Endothelial cell of umbilical vein (primary cell): ENCODE results near the gene OSBPL9. TPM values are rescaled to one million over a fixed set of nuclear protein-coding genes. Genes with fewer than 3 reads are reported as not detected.

Source experiments
- BruUV-seq: library from RNA; stranded (reverse); fragments of 400-500 nt; replicated peaks from 2 replicates; lab custom pipeline; 2021; lab: Mats Ljungman, UMichigan
- CTCF ChIA-PET: fragments of 300-600, 350-600 bp; sonication (Branson Sonifier 250); formaldehyde crosslinking; loops from one replicate; lab custom pipeline; 2021; ENCODE audit warnings: antibody characterized with exemption, inconsistent platforms; lab: Charles Lee
- POLR2A ChIA-PET: fragments of 300-600, 350-600 bp; sonication (Branson Sonifier 250); formaldehyde crosslinking; loops from one replicate; lab custom pipeline; 2021; ENCODE audit warnings: antibody characterized with exemption, inconsistent platforms; lab: Charles Lee
- DNase-seq: peaks from one replicate; pipeline ENCODE4 v3.0.0-alpha.2; 2011; ENCODE audit warnings: low read depth, low spot score
- FAIRE-seq: peaks from 2 replicates; lab custom pipeline; 2011; peaks lifted over from hg19 to GRCh38; lab: Jason Lieb, UNC
- H2AFZ ChIP-seq: 2 replicates; pipeline ENCODE4 v1.6.0; 2012; ENCODE audit warnings: low read depth, low read length, control low read depth, inconsistent platforms
- H3K27ac ChIP-seq: 2 replicates; pipeline ENCODE4 v1.5.1; 2011; ENCODE audit warnings: low read depth, mild to moderate bottlenecking, control low read depth, low read length, moderate library complexity; ENCODE audit not compliant: insufficient read depth
- H3K27me3 ChIP-seq, 2 experiments: 2 replicates each; pipeline versions ENCODE4 v1.6.0 to v1.6.1; 2011; ENCODE audit warnings: low read length in 2 of 2, mixed read lengths in 1 of 2; ENCODE audit not compliant: control insufficient read depth in 2 of 2, insufficient read depth in 2 of 2
- H3K36me3 ChIP-seq, 2 experiments: 2 replicates in 1 of 2; 3 replicates in 1 of 2; pipeline ENCODE4 v1.5.1; 2011; ENCODE audit warnings: low read length in 2 of 2, mild to moderate bottlenecking in 1 of 2, moderate library complexity in 1 of 2; ENCODE audit not compliant: control insufficient read depth in 2 of 2, insufficient read depth in 2 of 2; ENCODE audit errors: extremely low read depth in 1 of 2
- H3K4me1 ChIP-seq: 3 replicates; pipeline ENCODE4 v1.5.1; 2011; ENCODE audit warnings: mild to moderate bottlenecking, low read length; ENCODE audit not compliant: control insufficient read depth, insufficient read depth; ENCODE audit errors: extremely low read depth
- H3K4me2 ChIP-seq: 2 replicates; pipeline ENCODE4 v1.6.1; 2011; ENCODE audit warnings: low read length, control low read depth, mixed read lengths; ENCODE audit not compliant: insufficient read depth
- H3K4me3 ChIP-seq, 3 experiments: fragments of 200-600 bp in 1 of 3; sonication (generic), shearing (Covaris generic) in 1 of 3; replicated peaks in 1 of 3; 2 replicates each; pipeline ENCODE4 v1.5.1; 2011 to 2016; ENCODE audit warnings: control low read depth in 3 of 3, low read length in 3 of 3, mild to moderate bottlenecking in 2 of 3, inconsistent platforms in 1 of 3, low read depth in 1 of 3, moderate library complexity in 1 of 3; ENCODE audit not compliant: insufficient read depth in 1 of 3
- H3K79me2 ChIP-seq: 2 replicates; pipeline ENCODE4 v1.6.0; 2012; ENCODE audit warnings: low read length, inconsistent platforms; ENCODE audit not compliant: control insufficient read depth, insufficient read depth
- H3K9ac ChIP-seq: replicated peaks from 2 replicates; pipeline ENCODE3; 2011; ENCODE audit warnings: low read length, control low read depth; ENCODE audit not compliant: insufficient read depth; ENCODE audit errors: extremely low read depth
- H3K9me1 ChIP-seq: replicated peaks from 3 replicates; pipeline ENCODE4 v1.6.0; 2011; ENCODE audit warnings: mild to moderate bottlenecking, low read length; ENCODE audit not compliant: control insufficient read depth, insufficient read depth; ENCODE audit errors: extremely low read depth
- H3K9me3 ChIP-seq: replicated peaks from 2 replicates; pipeline ENCODE4 v1.5.1; 2012; ENCODE audit warnings: low read length, inconsistent platforms; ENCODE audit not compliant: control insufficient read depth, insufficient read depth
- H4K20me1 ChIP-seq: replicated peaks from 2 replicates; pipeline ENCODE3; 2011; ENCODE audit warnings: mild to moderate bottlenecking, low read length; ENCODE audit not compliant: control insufficient read depth, insufficient read depth; ENCODE audit errors: extremely low read depth
- EZH2 ChIP-seq: IDR thresholded peaks from 2 replicates; pipeline ENCODE4 v1.6.1; 2012; ENCODE audit warnings: borderline replicate concordance, low read depth, mild to moderate bottlenecking, moderate library complexity, low read length, inconsistent platforms; ENCODE audit not compliant: severe bottlenecking
- FOS ChIP-seq: IDR thresholded peaks from 2 replicates; pipeline ENCODE4 v1.6.1; 2011; ENCODE audit warnings: mild to moderate bottlenecking, low read length, moderate library complexity, borderline replicate concordance; ENCODE audit not compliant: insufficient read depth
- POLR2A ChIP-seq: IDR thresholded peaks from 2 replicates; pipeline ENCODE4 v1.6.1; 2012; ENCODE audit warnings: low read depth, mild to moderate bottlenecking, control low read depth, low read length
- POLR2AphosphoS5 ChIP-seq: IDR thresholded peaks from 2 replicates; pipeline ENCODE4 v1.6.1; 2012; ENCODE audit warnings: low read depth, mild to moderate bottlenecking, control low read depth, low read length, moderate library complexity; ENCODE audit not compliant: insufficient read depth
- dilution Hi-C: fragments of 300-500 bp; cut with MboI; formaldehyde crosslinking; loops from one replicate; pipeline ENCODE4 v1.15.0; 2019; ENCODE audit warnings: low sequenced_read_pairs; ENCODE audit not compliant: extremely low pct_ligation_motif_present
- intact Hi-C: fragments of 100-400 bp; cut with micrococcal nuclease; formaldehyde crosslinking; loops from one replicate; pipeline ENCODE4 v1.10.0; 2022
- polyA plus RNA-seq, 4 experiments: library from polyadenylated mRNA; depleted of rRNA in 3 of 4; stranded (reverse) in 3 of 4; unstranded in 1 of 4; fragments of >200 nt; gene quantifications; 2 replicates each; pipeline versions ENCODE4 v1.2.1 to v1.2.3, GENCODE V29; 2011 to 2012; ENCODE audit warnings: missing spikeins in 1 of 4
- total RNA-seq: library from RNA; stranded (reverse); gene quantifications from 2 replicates; pipeline ENCODE4 v1.2.3, GENCODE V29; 2021
- TF ChIP-seq, protein P1 (sequence below): IDR thresholded peaks from 2 replicates; pipeline ENCODE4 v1.6.1; 2011; ENCODE audit not compliant: insufficient read depth, insufficient read length

OSBPL9 gene
- total and polyA plus RNA-seq, 2 donors (not counting 3 experiments of a cell fraction or from before 2014, with no cell fraction given): 46.2 to 80.3 TPM

DNA sequence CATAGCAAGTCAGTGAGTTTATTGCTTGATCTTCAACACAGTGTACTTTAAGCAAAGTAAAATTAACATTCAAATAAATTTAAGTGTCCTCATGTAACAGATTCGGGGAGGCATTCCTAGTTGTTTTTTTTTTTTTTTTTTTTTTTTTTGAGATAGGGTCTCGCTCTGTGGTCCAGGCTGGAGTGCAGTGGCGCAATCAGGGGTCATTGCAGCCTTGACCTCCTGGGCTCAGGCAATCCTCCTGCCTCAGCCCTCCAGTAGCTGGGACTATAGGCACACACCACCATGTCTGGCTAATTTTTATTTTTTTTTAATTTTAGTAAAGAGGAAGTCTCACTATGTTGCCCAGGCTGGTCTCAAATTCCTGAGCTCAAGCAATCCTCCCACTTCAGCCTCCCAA lies 22.8 kb downstream of the OSBPL9 start:
- TF ChIP-seq POLR2A (no peak), POLR2AphosphoS5 (no peak), EZH2 (no peak), FOS (no peak)
- TF ChIP-seq, protein P1, sequence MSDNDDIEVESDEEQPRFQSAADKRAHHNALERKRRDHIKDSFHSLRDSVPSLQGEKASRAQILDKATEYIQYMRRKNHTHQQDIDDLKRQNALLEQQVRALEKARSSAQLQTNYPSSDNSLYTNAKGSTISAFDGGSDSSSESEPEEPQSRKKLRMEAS: no peak
- Histone ChIP-seq H3K36me3 (no peaks in the 10 kb centered on the region), H3K27me3 (no peaks in the 10 kb centered on the region), H2AFZ (no peak overlapping the region), H3K4me3 (no peak overlapping the region), H3K79me2 (peaks cover 3% of the 10 kb centered on the region), H3K4me1 (peaks cover 17% of the 10 kb centered on the region), H3K9ac (no peak overlapping the region), H3K4me2 (no peak overlapping the region), H3K9me1 (no peaks in the 10 kb centered on the region), H3K27ac (no peak overlapping the region), H3K9me3 (no peaks in the 10 kb centered on the region), H4K20me1 (no peaks in the 10 kb centered on the region)
- no peak for FAIRE-seq
- no TSS peak for BruUV-seq
- intact Hi-C loops (no loop called here), dilution Hi-C loops (no loop called here)
- DNase-seq: no peak
- POLR2A ChIA-PET: no interaction called here
- CTCF ChIA-PET: interaction anchor here (0.8 to 1.3 kb wide), 3 partner anchors 9 to 14 kb away, joined by 3 to 4 read pairs (median 3); no protein-coding TSS in a partner anchor

DNA sequence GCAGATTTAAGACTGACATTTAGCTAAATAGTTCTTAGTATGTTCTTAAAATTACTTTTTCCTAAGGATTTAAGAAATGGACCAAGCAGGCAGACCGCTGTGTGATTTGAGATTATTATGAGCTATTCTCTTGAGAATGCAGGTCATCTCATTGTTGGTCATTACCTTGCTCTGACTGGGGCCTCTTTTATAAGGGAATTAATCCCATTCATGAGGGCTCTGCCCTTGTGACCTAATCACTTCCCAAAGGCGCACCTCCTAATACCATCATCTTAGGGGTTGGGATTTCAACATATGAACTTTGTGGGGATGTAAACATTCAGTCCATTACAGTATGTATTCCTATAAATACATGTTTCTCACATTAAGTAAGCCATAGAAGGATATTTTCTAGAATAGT lies 24.2 kb downstream of the OSBPL9 start:
- CTCF ChIA-PET: interaction anchor here (1.1 kb wide), 1 partner anchor 42 kb away, joined by 3 read pairs; no protein-coding TSS in a partner anchor
- POLR2A ChIA-PET: no interaction called here
- H4K20me1 ChIP-seq: no peaks in the 10 kb centered on the region

More for the DNA sequence above, 24.2 kb downstream of the OSBPL9 start:
- H3K27me3 ChIP-seq: no peaks in the 10 kb centered on the region
- no peak overlapping the region for H2AFZ ChIP-seq
- H3K4me2 ChIP-seq: no peak overlapping the region
- TF ChIP-seq FOS: no peak
- TF ChIP-seq, protein P1: no peak
- dilution Hi-C loops: no loop called here
- H3K9ac ChIP-seq: no peak overlapping the region
- no peak overlapping the region for H3K27ac ChIP-seq
- no peaks in the 10 kb centered on the region for H3K9me1 ChIP-seq
- DNase-seq (no peak), FAIRE-seq (no peak)
- H3K36me3 ChIP-seq: no peaks in the 10 kb centered on the region
- peaks cover 5% of the 10 kb centered on the region for H3K79me2 ChIP-seq
- H3K4me1 ChIP-seq: peaks cover 20% of the 10 kb centered on the region
- no peaks in the 10 kb centered on the region for H3K9me3 ChIP-seq
- intact Hi-C loops: no loop called here
- no peak overlapping the region for H3K4me3 ChIP-seq
- no TSS peak for BruUV-seq
